Keratinocyte (primary cell): Measurements from ENCODE around the gene PIM3. TPM values are rescaled to one million over a fixed set of nuclear protein-coding genes. Genes with fewer than 3 reads are reported as not detected.

Experiments
- DNase-seq: peaks from one replicate; pipeline ENCODE4 v3.0.0-alpha.2; 2011; ENCODE audit warnings: low read depth, missing footprints, low spot score
- FAIRE-seq: peaks from 2 replicates; lab custom pipeline; 2011; peaks lifted over from hg19 to GRCh38; lab: Jason Lieb, UNC
- H2AFZ ChIP-seq: 2 replicates; pipeline ENCODE4 v1.6.0; 2012; ENCODE audit warnings: low read length, control low read depth, inconsistent platforms; ENCODE audit not compliant: control insufficient read depth
- H3K27ac ChIP-seq: 2 replicates; pipeline ENCODE4 v1.5.1; 2011; ENCODE audit warnings: low read length; ENCODE audit not compliant: control insufficient read depth, insufficient read depth
- H3K27me3 ChIP-seq: 3 replicates; pipeline ENCODE4 v1.6.0; 2011; ENCODE audit warnings: low read length; ENCODE audit not compliant: control insufficient read depth, insufficient read depth; ENCODE audit errors: extremely low read depth
- H3K36me3 ChIP-seq, 2 experiments: 2 replicates in 1 of 2; 3 replicates in 1 of 2; pipeline ENCODE4 v1.5.1; 2011; ENCODE audit warnings: low read length in 2 of 2, mild to moderate bottlenecking in 1 of 2; ENCODE audit not compliant: control insufficient read depth in 2 of 2, insufficient read depth in 2 of 2; ENCODE audit errors: extremely low read depth in 1 of 2
- H3K4me1 ChIP-seq: 3 replicates; pipeline ENCODE4 v1.5.1; 2011; ENCODE audit warnings: low read length; ENCODE audit not compliant: control insufficient read depth, insufficient read depth; ENCODE audit errors: extremely low read depth
- H3K4me2 ChIP-seq: 3 replicates; pipeline ENCODE4 v1.6.0; 2011; ENCODE audit warnings: low read depth, low read length; ENCODE audit not compliant: control insufficient read depth, insufficient read depth; ENCODE audit errors: extremely low read depth
- H3K4me3 ChIP-seq, 3 experiments: fragments of 200-600 bp in 1 of 3; sonication (generic) in 1 of 3; 2 replicates in 2 of 3; 3 replicates in 1 of 3; pipeline ENCODE4 v1.5.1; 2011 to 2016; ENCODE audit warnings: low read length in 3 of 3, mild to moderate bottlenecking in 3 of 3, control low read depth in 2 of 3, inconsistent platforms in 1 of 3, low read depth in 1 of 3, mixed read lengths in 1 of 3, mixed run types in 1 of 3, moderate library complexity in 1 of 3; ENCODE audit not compliant: control insufficient read depth in 2 of 3, insufficient read depth in 2 of 3; ENCODE audit errors: extremely low read depth in 1 of 3
- H3K79me2 ChIP-seq: 2 replicates; pipeline ENCODE4 v1.6.0; 2012; ENCODE audit warnings: low read length; ENCODE audit not compliant: control insufficient read depth, insufficient read depth
- H3K9ac ChIP-seq: 3 replicates; pipeline ENCODE4 v1.6.0; 2011; ENCODE audit warnings: low read length; ENCODE audit not compliant: control insufficient read depth, insufficient read depth; ENCODE audit errors: extremely low read depth
- H3K9me1 ChIP-seq: 3 replicates; pipeline ENCODE4 v1.6.0; 2011; ENCODE audit warnings: low read length; ENCODE audit not compliant: control insufficient read depth, insufficient read depth; ENCODE audit errors: extremely low read depth
- H3K9me3 ChIP-seq: 2 replicates; pipeline ENCODE4 v1.5.1; 2012; ENCODE audit warnings: low read depth, low read length; ENCODE audit not compliant: control insufficient read depth
- H4K20me1 ChIP-seq: 3 replicates; pipeline ENCODE4 v1.6.0; 2011; ENCODE audit warnings: low read length; ENCODE audit not compliant: control insufficient read depth, insufficient read depth; ENCODE audit errors: extremely low read depth
- CTCF ChIP-seq, 3 experiments: IDR thresholded peaks in 1 of 3; conservative IDR thresholded peaks in 1 of 3; optimal IDR thresholded peaks in 1 of 3; 2 replicates in 2 of 3; 3 replicates in 1 of 3; pipeline versions ENCODE3 to v1.5.1; 2011; ENCODE audit warnings: low read length in 3 of 3, mild to moderate bottlenecking in 3 of 3, moderate library complexity in 2 of 3, control low read depth in 1 of 3, inconsistent platforms in 1 of 3; ENCODE audit not compliant: insufficient read depth in 2 of 3; ENCODE audit errors: extremely low read depth in 1 of 3
- EZH2 ChIP-seq: IDR thresholded peaks from one replicate; pipeline ENCODE4 v1.6.1; 2012; ENCODE audit warnings: inconsistent platforms, mild to moderate bottlenecking, low read length, moderate library complexity
- dilution Hi-C: fragments of 300-500 bp; cut with MboI; formaldehyde crosslinking; loops from one replicate; pipeline ENCODE4 v1.7.0; 2020; ENCODE audit warnings: low sequenced_read_pairs; ENCODE audit not compliant: extremely low pct_ligation_motif_present
- polyA plus RNA-seq, 5 experiments: library from polyadenylated mRNA; depleted of rRNA in 3 of 5; stranded (reverse) in 3 of 5; stranded (forward) in 1 of 5; unstranded in 1 of 5; fragments of >200 nt; gene quantifications; 1 replicate in 1 of 5; 2 replicates in 3 of 5; 3 replicates in 1 of 5; pipeline versions ENCODE4 v1.2.1 to v1.2.3, GENCODE V29; 2011 to 2012; ENCODE audit warnings: missing spikeins in 2 of 5, low read depth in 1 of 5, low replicate concordance in 1 of 5

Gene PIM3
- polyA plus RNA-seq, 1 donor (not counting 4 experiments of a cell fraction or from before 2014, with no cell fraction given): 3.4 TPM

GRCh38 chr22:49968313-49968830 lies 7.8 kb downstream of the PIM3 start:
- dilution Hi-C loops: no loop called here
- Histone ChIP-seq H3K27ac (no peak overlapping the region), H2AFZ (no peak overlapping the region)

GRCh38 chr22:49968831-49969661 lies 8.5 kb downstream of the PIM3 start:
- DNase-seq (no peak), FAIRE-seq (no peak)
- Histone ChIP-seq H3K9me1 (no peaks in the 10 kb centered on the region), H3K9ac (no peak overlapping the region), H3K4me1 (peaks cover 12% of the 10 kb centered on the region), H3K4me2 (no peak overlapping the region), H2AFZ (no peak overlapping the region), H3K36me3 (peaks cover 0 to 1% of the 10 kb centered on the region in 2 experiments), H3K79me2 (no peaks in the 10 kb centered on the region), H3K27ac (no peak overlapping the region), H3K9me3 (no peaks in the 10 kb centered on the region), H3K27me3 (no peaks in the 10 kb centered on the region), H4K20me1 (no peaks in the 10 kb centered on the region), H3K4me3 (no peak overlapping the region)
- dilution Hi-C loops: no loop called here
- TF ChIP-seq CTCF (optimal IDR thresholded peaks at IDR 0.05 in 1 of 3, IDR thresholded peaks at IDR 0.05 in 1 of 3, conservative IDR thresholded peaks at IDR 0.05 in 1 of 3; ENCODE audit: extremely low read depth in 1 of 3, insufficient read depth in 2 of 3, low read length in 3 of 3) (no peak), EZH2 (no peak)

More at GRCh38 chr22:49968313-49968830, 7.8 kb downstream of the PIM3 start:
- Histone ChIP-seq H3K36me3 (peaks cover 4 to 8% of the 10 kb centered on the region in 2 experiments), H3K27me3 (no peaks in the 10 kb centered on the region), H3K4me3 (no peak overlapping the region), H4K20me1 (peaks cover 3% of the 10 kb centered on the region), H3K4me2 (no peak overlapping the region), H3K4me1 (peaks cover 12% of the 10 kb centered on the region), H3K9me3 (no peaks in the 10 kb centered on the region), H3K9ac (no peak overlapping the region), H3K79me2 (peaks cover 4% of the 10 kb centered on the region), H3K9me1 (no peaks in the 10 kb centered on the region)
- no peak for DNase-seq
- FAIRE-seq: no peak
- TF ChIP-seq EZH2: no peak
- no peak for TF ChIP-seq CTCF (optimal IDR thresholded peaks at IDR 0.05 in 1 of 3, IDR thresholded peaks at IDR 0.05 in 1 of 3, conservative IDR thresholded peaks at IDR 0.05 in 1 of 3; ENCODE audit: extremely low read depth in 1 of 3, insufficient read depth in 2 of 3, low read length in 3 of 3)
